IPS-15b (cell line): Measurements from ENCODE around the gene TCEA2.
"Not testable (repeated sequence)": the region's sequence is repeated elsewhere in the genome, so short reads cannot be mapped to it uniquely, and the experiment has no call there.

ENCODE experiments used
- H3K27me3 ChIP-seq: one replicate; pipeline ENCODE4 v1.6.1; 2013; ENCODE audit warnings: low read length; ENCODE audit not compliant: control insufficient read depth, insufficient read depth
- H3K36me3 ChIP-seq: one replicate; pipeline ENCODE4 v1.6.1; 2013; ENCODE audit warnings: low read length; ENCODE audit not compliant: control insufficient read depth, insufficient read depth
- H3K4me1 ChIP-seq: one replicate; pipeline ENCODE4 v1.6.1; 2013; ENCODE audit warnings: mild to moderate bottlenecking, low read length; ENCODE audit not compliant: control insufficient read depth, insufficient read depth
- H3K4me3 ChIP-seq: one replicate; pipeline ENCODE4 v1.5.1; 2013; ENCODE audit warnings: low read depth, low read length
- H3K9ac ChIP-seq: one replicate; pipeline ENCODE4 v1.6.1; 2013; ENCODE audit warnings: low read depth, mild to moderate bottlenecking, low read length
- H3K9me3 ChIP-seq: one replicate; pipeline ENCODE4 v1.6.1; 2013; ENCODE audit warnings: mild to moderate bottlenecking, low read length; ENCODE audit not compliant: control insufficient read depth, insufficient read depth

TCEA2 gene

DNA sequence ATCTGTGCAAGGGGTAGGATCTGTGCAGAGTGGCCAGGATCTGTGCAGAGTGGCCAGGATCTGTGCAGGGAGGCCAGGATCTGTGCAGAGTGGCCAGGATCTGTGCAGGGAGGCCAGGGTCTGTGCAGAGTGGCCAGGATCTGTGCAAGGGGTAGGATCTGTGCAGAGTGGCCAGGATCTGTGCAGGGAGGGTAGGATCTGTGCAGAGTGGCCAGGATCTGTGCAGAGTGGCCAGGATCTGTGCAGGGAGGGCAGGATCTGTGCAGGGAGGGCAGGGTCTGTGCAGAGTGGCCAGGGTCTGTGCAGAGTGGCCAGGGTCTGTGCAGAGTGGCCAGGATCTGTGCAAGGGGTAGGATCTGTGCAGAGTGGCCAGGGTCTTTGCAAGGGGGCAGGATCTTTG is 25.6 kb downstream of the TCEA2 start:
- not testable (repeated sequence) for H3K9ac ChIP-seq, H3K9me3 ChIP-seq, H3K4me1 ChIP-seq, H3K36me3 ChIP-seq, H3K4me3 ChIP-seq
- H3K27me3 ChIP-seq: peaks cover 19% of the 10 kb centered on the region

- Histone ChIP-seq H3K27me3 (peaks cover 9% of the 10 kb centered on the region), H3K4me1 (peaks cover 6% of the 10 kb centered on the region), H3K36me3 (no peaks in the 10 kb centered on the region), H3K9ac (no peak overlapping the region), H3K4me3 (no peak overlapping the region), H3K9me3 (no peaks in the 10 kb centered on the region)
These were observed 27.2 kb downstream of the TCEA2 start for GRCh38 chr20:64090165-64090564.

DNA sequence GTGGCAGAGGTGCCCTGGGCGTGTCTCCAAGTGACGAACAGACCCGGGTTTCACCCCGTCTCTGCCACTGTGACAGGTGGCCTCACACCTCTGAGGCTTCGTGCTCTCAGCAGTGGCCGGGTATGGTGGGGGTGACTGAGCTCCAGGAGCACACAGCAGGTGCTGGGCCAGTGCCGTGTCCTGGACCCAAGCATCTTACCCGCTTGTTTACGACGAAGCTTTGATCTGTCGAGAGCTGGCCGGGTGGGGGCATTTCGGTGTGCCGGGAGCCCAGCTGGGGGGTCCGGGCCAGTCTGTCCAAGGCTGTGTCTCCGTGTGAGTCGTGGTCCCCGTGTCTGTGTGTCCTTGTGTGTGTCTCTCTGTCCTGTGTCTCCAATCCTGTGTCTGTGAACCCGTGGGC is 28.3 kb downstream of the TCEA2 start:
- Histone ChIP-seq H3K9ac (no peak overlapping the region), H3K27me3 (peaks cover 3% of the 10 kb centered on the region)

GRCh38 chr20:64091770-64092169 is 28.8 kb downstream of the TCEA2 start:
- H3K4me3 ChIP-seq: no peak overlapping the region
- H3K36me3 ChIP-seq: no peaks in the 10 kb centered on the region
- peak overlapping the region; percentile 1 for H3K9ac ChIP-seq
- H3K4me1 ChIP-seq: peaks cover 5% of the 10 kb centered on the region
- H3K27me3 ChIP-seq: peaks cover 3% of the 10 kb centered on the region
- no peaks in the 10 kb centered on the region for H3K9me3 ChIP-seq

More for the DNA sequence above, 28.3 kb downstream of the TCEA2 start:
- peaks cover 5% of the 10 kb centered on the region for H3K4me1 ChIP-seq
- no peaks in the 10 kb centered on the region for H3K9me3 ChIP-seq
- no peak overlapping the region for H3K4me3 ChIP-seq
- no peaks in the 10 kb centered on the region for H3K36me3 ChIP-seq

GRCh38 chr20:64092258-64093012 is 29.4 kb downstream of the TCEA2 start:
- Histone ChIP-seq H3K36me3 (no peaks in the 10 kb centered on the region), H3K9me3 (no peaks in the 10 kb centered on the region), H3K4me1 (peaks cover 5% of the 10 kb centered on the region), H3K9ac (peak overlapping the region; percentile 1), H3K4me3 (no peak overlapping the region), H3K27me3 (peaks cover 3% of the 10 kb centered on the region)

- H3K9me3 ChIP-seq: no peaks in the 10 kb centered on the region
- peaks cover 3% of the 10 kb centered on the region for H3K27me3 ChIP-seq
- H3K36me3 ChIP-seq: no peaks in the 10 kb centered on the region
- no peak overlapping the region for H3K4me3 ChIP-seq
- peaks cover 5% of the 10 kb centered on the region for H3K4me1 ChIP-seq
- H3K9ac ChIP-seq: no peak overlapping the region
These were observed 30.1 kb downstream of the TCEA2 start for GRCh38 chr20:64093013-64093503.

- H3K9ac ChIP-seq: no peak overlapping the region
- no peaks in the 10 kb centered on the region for H3K36me3 ChIP-seq
These were observed 32.5 kb downstream of the TCEA2 start for GRCh38 chr20:64095455-64095854.

DNA sequence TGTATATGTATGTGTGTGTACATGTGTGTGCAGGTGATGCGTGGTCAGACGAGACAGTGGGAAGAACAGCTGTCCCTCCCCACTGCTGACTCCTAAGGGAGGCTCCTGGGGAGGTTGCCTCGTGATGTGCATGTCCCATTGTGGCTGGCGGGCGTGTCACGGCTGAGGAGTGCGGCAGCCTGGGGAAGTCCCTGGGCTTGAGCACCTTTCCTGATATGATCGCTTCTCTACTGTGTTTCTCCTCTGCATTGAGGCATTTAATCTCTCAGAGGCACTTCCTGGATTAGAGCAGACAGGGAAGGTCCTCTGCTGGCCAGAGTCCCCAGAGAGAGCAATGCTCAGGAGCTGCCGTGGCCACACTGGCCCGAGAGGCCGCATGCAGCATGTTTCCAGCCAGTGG is 32.9 kb downstream of the TCEA2 start:
- H3K9me3 ChIP-seq: no peaks in the 10 kb centered on the region
- H3K27me3 ChIP-seq: peaks cover 6% of the 10 kb centered on the region
- peaks cover 5% of the 10 kb centered on the region for H3K4me1 ChIP-seq
- no peak overlapping the region for H3K9ac ChIP-seq
- no peak overlapping the region for H3K4me3 ChIP-seq
- H3K36me3 ChIP-seq: no peaks in the 10 kb centered on the region

More at GRCh38 chr20:64095455-64095854, 32.5 kb downstream of the TCEA2 start:
- no peaks in the 10 kb centered on the region for H3K9me3 ChIP-seq
- H3K27me3 ChIP-seq: peaks cover 3% of the 10 kb centered on the region
- H3K4me1 ChIP-seq: peaks cover 5% of the 10 kb centered on the region
- H3K4me3 ChIP-seq: no peak overlapping the region

- Histone ChIP-seq H3K27me3 (peaks cover 7% of the 10 kb centered on the region), H3K9ac (no peak overlapping the region), H3K9me3 (no peaks in the 10 kb centered on the region), H3K4me3 (no peak overlapping the region), H3K36me3 (no peaks in the 10 kb centered on the region), H3K4me1 (peaks cover 5% of the 10 kb centered on the region)
These were observed 33.5 kb downstream of the TCEA2 start for GRCh38 chr20:64096535-64096934.

- no peak overlapping the region for H3K9ac ChIP-seq
- no peak overlapping the region for H3K4me3 ChIP-seq
- H3K36me3 ChIP-seq: no peaks in the 10 kb centered on the region
- no peaks in the 10 kb centered on the region for H3K9me3 ChIP-seq
- peaks cover 10% of the 10 kb centered on the region for H3K27me3 ChIP-seq
- no peaks in the 10 kb centered on the region for H3K4me1 ChIP-seq
These were observed 35.5 kb downstream of the TCEA2 start for GRCh38 chr20:64098471-64099013.

DNA sequence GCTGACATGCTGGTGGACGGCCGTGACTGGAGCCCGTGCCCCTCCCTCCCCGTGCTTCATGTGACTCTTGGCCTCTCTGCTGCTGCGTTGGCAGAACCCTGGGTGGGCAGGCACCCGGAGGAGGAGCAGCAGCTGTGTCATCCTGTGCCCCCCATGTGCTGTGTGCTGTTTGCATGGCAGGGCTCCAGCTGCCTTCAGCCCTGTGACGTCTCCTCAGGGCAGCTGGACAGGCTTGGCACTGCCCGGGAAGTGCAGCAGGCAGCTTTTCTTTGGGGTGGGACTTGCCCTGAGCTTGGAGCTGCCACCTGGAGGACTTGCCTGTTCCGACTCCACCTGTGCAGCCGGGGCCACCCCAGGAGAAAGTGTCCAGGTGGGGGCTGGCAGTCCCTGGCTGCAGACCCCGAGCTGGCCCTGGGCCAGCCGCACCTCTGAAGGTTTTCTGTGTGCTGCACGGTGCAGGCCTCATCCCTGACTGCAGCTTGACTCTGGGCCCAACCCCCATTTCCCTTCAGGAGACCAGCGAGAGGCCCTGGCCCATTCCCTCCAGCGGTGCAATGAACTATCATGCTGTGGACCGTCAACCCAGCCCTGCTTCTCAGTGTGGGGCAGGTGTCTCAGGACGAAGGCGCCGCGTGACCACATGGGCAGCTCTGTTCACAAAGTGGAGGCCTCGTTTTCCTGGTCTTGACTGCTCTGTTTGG is 36.2 kb downstream of the TCEA2 start:
- H3K27me3 ChIP-seq: peaks cover 10% of the 10 kb centered on the region
- no peak overlapping the region for H3K9ac ChIP-seq
- no peak overlapping the region for H3K4me3 ChIP-seq
- H3K36me3 ChIP-seq: no peaks in the 10 kb centered on the region
- H3K9me3 ChIP-seq: no peaks in the 10 kb centered on the region
- no peaks in the 10 kb centered on the region for H3K4me1 ChIP-seq
